ENCODE data around the gene UBTD2. TPM values are rescaled to one million over a fixed set of nuclear protein-coding genes. Genes with fewer than 3 reads are reported as not detected.

UBTD2 gene
- total RNA-seq, 1 donor from 2014 or later, result 47.5 TPM

GRCh38 chr5:172187118-172188032, 96.2 kb downstream of the UBTD2 start:
- Mint-ChIP-seq H3K4me3 (ENCODE audit: unreplicated experiment) (peak overlapping the region; percentile 98), H3K4me1 (ENCODE audit: unreplicated experiment) (peaks cover 54% of the 10 kb centered on the region), H3K27me3 (ENCODE audit: unreplicated experiment) (no peaks in the 10 kb centered on the region), H3K9me3 (ENCODE audit: unreplicated experiment) (no peaks in the 10 kb centered on the region), H3K36me3 (ENCODE audit: unreplicated experiment) (peaks cover 4% of the 10 kb centered on the region), H3K27ac (ENCODE audit: unreplicated experiment) (peak overlapping the region; percentile 90)
- no peak for DNase-seq (ENCODE audit: extremely low spot score, unreplicated experiment)
- no peak for TF ChIP-seq CTCF (IDR thresholded peaks at IDR 0.05)

GRCh38 chr5:172186114-172186695, 97.4 kb downstream of the UBTD2 start:
- peak overlapping the region; percentile 98 for H3K4me3 Mint-ChIP-seq (ENCODE audit: unreplicated experiment)
- peaks cover 54% of the 10 kb centered on the region for H3K4me1 Mint-ChIP-seq (ENCODE audit: unreplicated experiment)

GRCh38 chr5:172185096-172185461, 98.5 kb downstream of the UBTD2 start:
- Mint-ChIP-seq H3K27me3 (ENCODE audit: unreplicated experiment) (no peaks in the 10 kb centered on the region), H3K27ac (ENCODE audit: unreplicated experiment) (peak overlapping the region; percentile 82), H3K4me3 (ENCODE audit: unreplicated experiment) (peak overlapping the region; percentile 98), H3K9me3 (ENCODE audit: unreplicated experiment) (no peaks in the 10 kb centered on the region), H3K36me3 (ENCODE audit: unreplicated experiment) (peaks cover 6% of the 10 kb centered on the region), H3K4me1 (ENCODE audit: unreplicated experiment) (peaks cover 63% of the 10 kb centered on the region)
- TF ChIP-seq CTCF (IDR thresholded peaks at IDR 0.05), result no peak
- no peak for DNase-seq (ENCODE audit: extremely low spot score, unreplicated experiment)

More at GRCh38 chr5:172186114-172186695, 97.4 kb downstream of the UBTD2 start:
- no peaks in the 10 kb centered on the region for H3K27me3 Mint-ChIP-seq (ENCODE audit: unreplicated experiment)
- peak overlapping the region; percentile 90 for H3K27ac Mint-ChIP-seq (ENCODE audit: unreplicated experiment)
- H3K9me3 Mint-ChIP-seq (ENCODE audit: unreplicated experiment), result no peaks in the 10 kb centered on the region
- DNase-seq (ENCODE audit: extremely low spot score, unreplicated experiment), result no peak
- H3K36me3 Mint-ChIP-seq (ENCODE audit: unreplicated experiment), result peaks cover 4% of the 10 kb centered on the region
- no peak for TF ChIP-seq CTCF (IDR thresholded peaks at IDR 0.05)

GRCh38 chr5:172183881-172184280, 99.7 kb downstream of the UBTD2 start:
- no peak for TF ChIP-seq CTCF (IDR thresholded peaks at IDR 0.05)
- no peak for DNase-seq (ENCODE audit: extremely low spot score, unreplicated experiment)
- H3K27ac Mint-ChIP-seq (ENCODE audit: unreplicated experiment), result peak overlapping the region; percentile 82
- H3K4me3 Mint-ChIP-seq (ENCODE audit: unreplicated experiment), result no peak overlapping the region
- H3K36me3 Mint-ChIP-seq (ENCODE audit: unreplicated experiment), result peaks cover 6% of the 10 kb centered on the region
- peaks cover 64% of the 10 kb centered on the region for H3K4me1 Mint-ChIP-seq (ENCODE audit: unreplicated experiment)
- H3K27me3 Mint-ChIP-seq (ENCODE audit: unreplicated experiment), result no peaks in the 10 kb centered on the region
- H3K9me3 Mint-ChIP-seq (ENCODE audit: unreplicated experiment), result no peaks in the 10 kb centered on the region

GRCh38 chr5:172182291-172182690, 101.3 kb downstream of the UBTD2 start:
- no peak for TF ChIP-seq CTCF (IDR thresholded peaks at IDR 0.05)
- Mint-ChIP-seq H3K4me1 (ENCODE audit: unreplicated experiment) (peaks cover 68% of the 10 kb centered on the region), H3K27ac (ENCODE audit: unreplicated experiment) (no peak overlapping the region), H3K27me3 (ENCODE audit: unreplicated experiment) (no peaks in the 10 kb centered on the region), H3K9me3 (ENCODE audit: unreplicated experiment) (no peaks in the 10 kb centered on the region), H3K36me3 (ENCODE audit: unreplicated experiment) (peaks cover 6% of the 10 kb centered on the region), H3K4me3 (ENCODE audit: unreplicated experiment) (no peak overlapping the region)
- DNase-seq (ENCODE audit: extremely low spot score, unreplicated experiment), result no peak

All from osteocyte (in vitro differentiated cells).